SIG-M5 treated with dmso at 0.1 percent for 504 hours (cell line): Measurements from ENCODE around the gene ZNF611.
"Not testable (repeated sequence)": the region's sequence is repeated elsewhere in the genome, so short reads cannot be mapped to it uniquely, and the experiment has no call there.

ENCODE experiments used
- DNase-seq: peaks from one replicate; lab custom pipeline; 2025; ENCODE audit not compliant: unreplicated experiment; lab: John Stamatoyannopoulos, UW

ZNF611 gene

GRCh38 chr19:52687684-52688083 is 47.2 kb downstream of the ZNF611 start:
- DNase-seq = no peak

GRCh38 chr19:52685811-52686210 is 49.0 kb downstream of the ZNF611 start:
- no peak for DNase-seq

DNA sequence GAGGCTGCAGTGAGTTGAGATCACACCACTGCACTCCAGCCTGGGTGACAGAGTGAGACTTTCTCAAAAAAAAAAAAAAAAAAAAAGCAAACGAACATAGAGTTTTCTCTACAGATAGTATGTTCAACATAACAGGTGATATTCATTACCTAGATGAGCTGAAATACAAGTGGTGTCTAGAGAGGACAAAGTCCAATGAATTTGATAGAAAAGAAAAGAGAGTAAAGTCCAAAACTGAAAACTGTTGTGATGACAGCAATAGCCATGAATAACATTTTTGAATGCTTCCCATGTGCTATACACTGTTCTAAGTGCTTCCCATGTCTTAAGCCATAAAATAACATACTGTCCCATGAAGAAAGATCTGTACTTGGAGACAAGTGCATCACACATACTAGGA is 53.6 kb downstream of the ZNF611 start:
- not testable (repeated sequence) for DNase-seq

GRCh38 chr19:52679598-52679997 is 55.2 kb downstream of the ZNF611 start:
- DNase-seq = no peak

DNA sequence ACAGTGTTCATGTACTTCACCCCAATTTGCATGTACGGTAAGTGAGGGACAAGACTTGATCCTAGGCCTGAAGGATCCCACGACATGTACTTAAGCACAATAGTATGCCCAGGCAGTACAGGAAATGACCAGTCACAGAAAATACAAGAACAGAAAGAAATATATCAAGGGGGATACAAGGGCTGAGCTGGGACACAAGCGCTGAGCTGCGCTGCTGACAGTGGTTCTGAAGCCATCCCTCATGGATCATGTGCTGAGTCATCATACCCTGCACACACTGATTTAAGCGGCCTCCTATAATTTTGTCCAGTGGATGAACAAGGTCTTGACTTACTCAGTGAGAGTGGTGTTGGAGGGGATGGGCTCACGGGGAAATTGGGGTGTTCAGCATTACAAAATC is 59.6 kb downstream of the ZNF611 start:
- not testable (repeated sequence) for DNase-seq

- DNase-seq = no peak
Measured at GRCh38 chr19:52673014-52673413, 61.8 kb downstream of the ZNF611 start.

- no peak for DNase-seq
Measured at GRCh38 chr19:52670046-52670445, 64.8 kb downstream of the ZNF611 start.

DNA sequence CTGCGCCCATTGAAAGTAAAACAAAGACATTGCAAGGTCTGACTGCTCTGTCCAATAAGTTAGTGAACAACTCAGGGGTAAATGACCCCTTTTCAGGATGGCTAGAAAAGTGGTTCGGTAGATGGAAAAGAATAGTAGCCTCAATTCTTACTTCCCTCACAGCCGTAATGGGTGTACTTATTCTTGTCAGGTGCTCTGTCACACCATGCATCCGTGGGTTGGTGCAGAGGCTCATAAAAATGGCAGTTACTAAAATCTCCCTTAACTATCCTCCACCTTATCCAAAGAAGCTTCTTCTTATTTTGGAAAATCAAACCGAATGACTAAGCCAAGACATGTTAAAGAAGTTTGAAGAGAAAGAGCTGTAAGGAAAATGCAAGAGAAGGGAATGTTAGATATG is 65.3 kb downstream of the ZNF611 start:
- no peak for DNase-seq

DNA sequence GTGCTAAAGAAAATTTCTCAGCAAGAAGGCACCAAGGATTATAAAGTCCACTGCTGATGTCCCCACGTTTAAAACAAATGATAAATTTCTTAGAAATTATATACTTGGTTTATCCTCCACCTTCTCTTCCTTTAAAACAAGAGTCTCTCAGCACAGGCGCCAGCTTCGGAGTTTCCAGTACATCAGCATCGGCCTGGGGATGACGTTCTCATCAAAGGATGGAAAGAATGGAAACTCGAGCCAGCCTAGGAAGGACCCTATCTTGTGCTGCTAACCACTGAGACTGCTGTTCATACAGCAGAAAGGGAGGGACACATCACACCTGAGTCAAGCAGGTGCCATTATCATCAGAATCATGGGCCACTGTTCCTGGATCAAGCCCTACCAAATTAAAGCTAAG is 66.9 kb downstream of the ZNF611 start:
- DNase-seq = no peak

DNA sequence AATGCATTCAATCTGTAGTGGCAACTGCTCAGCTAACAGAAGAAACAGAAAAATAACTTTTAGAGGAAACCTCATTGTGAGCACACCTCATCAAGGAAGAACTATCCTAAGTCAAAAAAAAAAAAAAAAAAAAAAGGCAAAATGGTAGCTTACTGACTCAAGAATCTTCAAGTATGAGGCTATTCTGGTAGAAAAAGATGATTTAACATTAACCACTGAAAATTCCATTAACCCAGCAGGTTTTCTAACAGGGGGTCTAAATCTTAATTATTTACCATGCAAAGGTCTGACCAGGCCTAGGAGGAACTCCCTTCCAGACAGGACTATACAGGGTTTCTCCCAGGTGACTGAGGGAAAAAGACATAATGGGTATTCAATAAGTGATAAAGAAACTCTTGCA is 68.3 kb downstream of the ZNF611 start:
- no peak for DNase-seq

- no peak for DNase-seq
Measured at GRCh38 chr19:52665529-52665928, 69.3 kb downstream of the ZNF611 start.

DNA sequence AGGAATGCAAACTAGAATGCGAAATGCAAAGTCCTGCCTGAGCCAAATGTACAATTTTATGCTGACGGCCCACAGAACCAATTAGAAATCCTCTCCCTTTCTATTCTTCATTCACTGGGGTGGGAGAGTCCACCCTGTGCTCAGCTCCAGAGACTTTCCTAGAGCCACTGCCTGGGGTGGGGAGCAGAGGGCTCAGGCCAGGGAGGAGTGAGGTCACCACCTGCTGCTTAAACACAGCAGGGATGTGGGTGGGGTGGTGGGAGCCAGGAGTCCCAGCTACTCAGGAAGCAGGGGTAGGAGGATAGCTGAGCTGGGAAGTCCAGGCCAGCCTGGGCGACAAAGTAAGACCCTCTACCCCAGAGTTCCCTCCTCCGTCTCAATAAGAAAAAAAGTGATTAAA is 69.8 kb downstream of the ZNF611 start:
- DNase-seq = no peak

GRCh38 chr19:52664461-52664860 is 70.4 kb downstream of the ZNF611 start:
- DNase-seq = no peak

DNA sequence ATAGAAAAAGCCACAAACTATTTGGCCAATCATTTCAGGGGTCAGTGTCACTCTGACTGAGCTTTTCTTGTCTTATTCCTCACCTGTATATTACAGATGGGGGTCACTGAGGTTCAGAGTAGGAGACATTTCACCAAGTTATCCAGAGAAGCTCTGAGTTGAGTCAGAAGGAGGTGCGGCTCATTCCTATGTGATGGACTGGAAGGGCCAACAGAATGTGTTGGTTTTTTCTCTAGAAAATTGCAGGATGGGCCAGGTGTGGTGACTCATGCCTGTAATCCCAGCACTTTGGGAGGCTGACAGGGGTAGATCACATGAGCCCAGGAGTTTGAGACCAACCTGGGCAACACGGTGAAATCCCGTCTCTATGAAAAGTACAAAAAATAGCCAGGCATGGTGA is 72.2 kb downstream of the ZNF611 start:
- no peak for DNase-seq

DNA sequence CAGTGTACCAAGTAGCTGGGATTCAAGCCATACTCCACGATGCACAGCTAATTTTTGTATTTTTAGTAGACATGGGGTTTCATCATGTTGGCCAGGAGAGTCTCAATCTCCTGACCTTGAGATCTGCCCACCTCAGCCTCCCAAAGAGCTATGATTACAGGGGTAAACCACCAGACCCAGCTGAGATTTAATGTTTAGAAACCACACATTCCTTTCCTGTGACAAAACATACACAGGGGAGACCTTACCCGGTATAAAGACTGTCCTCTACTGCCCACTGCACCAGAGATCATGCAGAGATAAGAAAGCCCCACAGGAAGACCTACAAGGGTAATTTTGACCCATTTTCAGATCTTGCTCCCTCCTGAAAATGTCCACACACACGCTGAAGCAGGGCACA is 73.9 kb downstream of the ZNF611 start:
- DNase-seq = no peak

DNA sequence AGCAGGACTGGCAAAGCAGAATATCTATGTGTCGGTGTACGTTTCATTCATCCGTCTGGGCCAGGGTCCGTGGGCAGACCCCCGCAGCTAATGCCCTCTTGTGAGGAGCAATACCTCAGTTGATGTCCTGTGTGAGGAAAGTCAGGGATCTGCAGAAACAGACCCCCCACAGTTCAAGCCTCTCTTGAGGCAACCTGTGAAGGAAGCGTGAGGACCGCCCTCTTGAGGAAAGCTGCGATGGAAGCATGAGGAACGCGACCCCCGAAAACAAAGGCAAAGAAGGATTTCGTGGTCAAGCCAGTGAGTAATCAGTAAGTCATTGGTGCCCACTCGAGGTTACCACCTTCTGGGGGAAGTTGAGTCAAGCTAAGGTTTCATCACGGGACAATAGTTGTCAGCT is 75.8 kb downstream of the ZNF611 start:
- DNase-seq = no peak

DNA sequence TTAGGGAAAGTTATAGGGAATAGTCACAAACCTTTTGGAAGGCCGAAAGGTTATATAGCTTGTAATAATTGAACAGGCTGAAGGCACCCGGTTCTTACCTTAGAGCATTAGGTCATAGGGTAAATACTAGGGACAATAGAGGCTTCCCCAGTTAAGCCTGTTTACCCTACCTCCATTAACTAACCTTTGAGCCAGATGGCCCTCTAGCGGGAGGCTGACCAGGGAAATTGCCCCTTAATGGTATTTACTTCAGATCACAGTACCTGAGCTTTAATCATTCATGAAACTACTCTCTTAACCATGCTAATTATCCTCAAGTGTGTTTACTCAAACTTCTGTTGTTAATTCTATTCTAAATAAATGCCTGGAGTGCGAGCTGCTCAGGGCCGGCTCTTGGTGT is 76.2 kb downstream of the ZNF611 start:
- no peak for DNase-seq

DNA sequence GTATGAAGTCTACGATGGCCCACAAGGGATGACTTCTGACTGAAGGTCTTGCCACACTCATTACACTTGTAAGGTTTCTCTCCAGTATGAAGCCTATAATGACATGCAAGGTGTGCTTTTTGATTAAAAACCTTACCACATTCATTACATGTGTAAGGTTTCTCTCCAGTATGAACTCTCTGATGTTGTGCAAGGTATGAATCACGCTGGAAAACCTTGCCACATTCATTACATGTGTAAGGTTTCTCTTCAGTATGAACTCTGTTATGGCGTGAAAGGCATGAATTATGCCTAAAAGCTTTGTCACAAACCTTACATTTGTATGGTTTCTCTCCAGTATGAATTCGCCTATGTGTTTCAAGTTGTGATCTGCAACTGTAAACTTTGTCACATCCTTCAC is 81.7 kb downstream of the ZNF611 start:
- no peak for DNase-seq
